Eye (tissue), 1 donor: ENCODE results near the gene PIP4K2B.
A peak's percentile ranks its signal among the peaks of the same experiment; 100 is the strongest.

ENCODE experiments used
- DNase-seq: peaks from one replicate; pipeline ENCODE4 v3.0.0-alpha.2; 2015

PIP4K2B gene

GRCh38 chr17:38777641-38778250 lies 21.6 kb downstream of the PIP4K2B start:
- no peak for DNase-seq

- DNase-seq: no peak
These were observed 26.1 kb downstream of the PIP4K2B start for GRCh38 chr17:38773258-38773657.

GRCh38 chr17:38768417-38768816 lies 30.9 kb downstream of the PIP4K2B start:
- no peak for DNase-seq

DNA sequence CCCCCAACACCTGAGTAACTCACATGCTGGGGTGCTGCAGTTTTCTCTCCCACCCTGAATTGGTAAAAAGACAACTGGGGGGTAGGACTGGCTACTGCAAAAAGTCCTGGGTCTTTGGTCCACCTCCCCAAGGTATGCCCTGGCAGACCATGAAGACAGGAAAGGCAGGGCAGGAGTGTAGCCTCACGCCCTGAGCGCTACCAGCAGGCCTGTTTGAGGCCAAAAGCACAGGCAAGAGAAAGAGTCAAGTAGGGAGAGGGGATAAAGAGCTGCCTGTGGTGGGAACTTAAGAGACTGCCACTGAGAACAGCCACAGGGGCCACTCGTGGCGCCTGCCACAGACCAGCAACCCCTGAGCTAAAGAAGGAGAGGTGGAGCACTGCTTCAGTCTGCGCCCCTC lies 33.0 kb downstream of the PIP4K2B start:
- DNase-seq: no peak

GRCh38 chr17:38762231-38762630 lies 37.1 kb downstream of the PIP4K2B start:
- no peak for DNase-seq

GRCh38 chr17:38761612-38762011 lies 37.7 kb downstream of the PIP4K2B start:
- DNase-seq: no peak

GRCh38 chr17:38753071-38753506 lies 46.3 kb downstream of the PIP4K2B start:
- DNase-seq: no peak

DNA sequence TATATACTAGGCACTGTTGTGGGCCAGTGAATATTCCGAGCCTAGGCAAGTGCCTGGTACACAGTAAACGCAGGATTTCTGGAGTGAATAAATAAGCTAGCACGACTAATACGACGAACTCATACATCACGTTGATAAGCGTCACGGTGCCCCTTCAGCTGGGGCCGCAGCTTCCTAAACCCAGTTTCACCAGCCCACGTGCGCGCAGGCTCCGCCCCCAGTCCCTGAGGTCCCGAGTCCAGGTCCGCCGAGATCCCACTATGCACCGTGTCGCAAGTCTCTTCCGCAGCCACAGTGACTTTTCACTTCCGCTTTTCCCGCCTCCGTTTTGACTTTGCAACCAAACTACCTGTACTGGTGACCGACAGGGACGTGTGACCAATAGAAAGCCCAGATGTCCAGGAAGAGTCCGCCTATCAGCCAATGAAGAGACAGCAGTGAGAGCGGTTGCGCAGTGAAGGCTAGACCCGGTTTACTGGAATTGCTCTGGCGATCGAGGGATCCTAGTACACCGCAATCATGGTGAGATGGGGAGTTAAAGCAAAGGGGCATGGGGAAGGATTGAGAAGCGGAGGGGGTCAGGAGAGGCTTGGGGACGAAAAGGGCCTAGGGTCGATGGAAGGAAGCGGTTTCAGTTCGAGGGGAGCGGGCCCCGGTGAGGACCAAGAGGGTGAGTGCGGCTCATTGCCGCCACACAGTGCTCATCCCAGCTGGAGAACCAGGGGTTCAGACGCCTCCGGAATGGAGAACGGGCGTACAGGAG lies 46.9 kb downstream of the PIP4K2B start, which contains the start of gene PSMB3:
PSMB3 (plus strand) TSS at position 434 of the 763 bp plus-strand sequence; CDS start at position 520, 86 bp downstream.
- DNase-seq: peak; percentile 99

DNA sequence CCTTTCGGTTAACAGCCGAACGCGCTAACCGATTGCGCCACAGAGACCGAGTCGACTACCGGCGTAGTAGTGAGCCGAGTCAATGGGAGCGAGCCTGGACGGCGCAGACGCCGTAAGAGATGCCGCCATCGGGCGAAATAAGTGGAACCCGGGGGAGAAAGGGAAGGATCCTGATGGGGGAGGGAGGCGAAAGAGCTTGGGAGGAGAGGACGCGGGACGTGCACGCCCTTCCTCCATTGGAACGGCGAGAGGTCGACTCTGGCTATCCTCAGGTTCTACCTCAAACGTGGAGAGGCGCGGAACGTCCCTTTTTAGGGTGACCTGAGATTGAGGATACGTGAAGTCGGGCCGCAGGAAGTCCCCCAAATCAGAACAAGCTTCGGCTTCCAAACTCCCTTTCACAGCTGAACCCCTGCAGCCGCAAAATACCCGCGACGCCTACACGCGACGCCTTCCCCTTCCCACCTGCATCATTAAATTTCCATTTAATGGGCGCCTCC lies 47.5 kb downstream of the PIP4K2B start:
- peak; percentile 97 for DNase-seq

DNA sequence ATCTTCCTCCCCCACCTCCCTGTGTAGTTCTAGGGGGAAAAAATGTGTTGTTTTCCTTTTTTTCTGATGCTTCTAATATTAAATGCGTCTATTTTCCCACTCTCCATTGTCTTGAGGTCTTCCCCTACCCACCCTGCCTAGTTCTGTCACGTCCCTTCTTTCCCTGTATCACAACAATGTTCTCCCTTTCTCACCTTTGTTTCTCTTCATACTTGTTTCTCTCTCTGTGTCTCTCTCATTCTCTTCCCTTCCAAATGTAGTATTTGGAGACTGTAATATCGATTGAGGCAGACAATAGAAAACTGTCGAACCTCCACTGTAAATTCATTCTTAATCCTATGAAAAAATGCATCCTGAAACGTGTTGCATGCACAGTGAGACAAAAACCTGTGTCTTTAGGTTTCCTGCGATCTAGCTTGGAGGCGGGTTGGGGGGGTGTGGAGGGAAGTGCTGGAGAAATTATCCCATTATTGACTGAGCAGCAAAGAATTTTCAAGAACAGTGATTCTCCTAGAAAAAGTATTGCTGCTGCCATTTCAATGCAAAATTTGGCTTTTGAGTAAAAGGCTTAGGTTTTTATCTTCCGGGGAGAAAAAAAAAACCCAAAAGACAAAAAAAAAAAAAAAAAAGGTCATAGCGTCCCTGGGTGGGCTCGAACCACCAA lies 48.1 kb downstream of the PIP4K2B start:
- DNase-seq: no peak

GRCh38 chr17:38750312-38751121 lies 48.8 kb downstream of the PIP4K2B start:
- peak; percentile 62 for DNase-seq

DNA sequence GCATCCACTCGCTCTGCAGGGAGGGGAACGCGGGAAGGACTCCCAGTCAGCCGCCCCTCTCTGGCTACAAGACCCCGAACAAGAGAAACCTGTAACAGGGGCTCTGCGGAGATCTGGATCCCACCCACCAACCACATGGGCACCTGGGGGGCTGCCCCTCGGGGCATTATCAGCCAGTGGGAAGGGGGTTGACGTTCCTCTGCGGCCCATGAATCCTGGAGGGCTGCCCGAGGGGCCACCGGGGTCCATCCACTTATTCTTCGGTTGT lies 49.4 kb downstream of the PIP4K2B start:
- DNase-seq: no peak

DNA sequence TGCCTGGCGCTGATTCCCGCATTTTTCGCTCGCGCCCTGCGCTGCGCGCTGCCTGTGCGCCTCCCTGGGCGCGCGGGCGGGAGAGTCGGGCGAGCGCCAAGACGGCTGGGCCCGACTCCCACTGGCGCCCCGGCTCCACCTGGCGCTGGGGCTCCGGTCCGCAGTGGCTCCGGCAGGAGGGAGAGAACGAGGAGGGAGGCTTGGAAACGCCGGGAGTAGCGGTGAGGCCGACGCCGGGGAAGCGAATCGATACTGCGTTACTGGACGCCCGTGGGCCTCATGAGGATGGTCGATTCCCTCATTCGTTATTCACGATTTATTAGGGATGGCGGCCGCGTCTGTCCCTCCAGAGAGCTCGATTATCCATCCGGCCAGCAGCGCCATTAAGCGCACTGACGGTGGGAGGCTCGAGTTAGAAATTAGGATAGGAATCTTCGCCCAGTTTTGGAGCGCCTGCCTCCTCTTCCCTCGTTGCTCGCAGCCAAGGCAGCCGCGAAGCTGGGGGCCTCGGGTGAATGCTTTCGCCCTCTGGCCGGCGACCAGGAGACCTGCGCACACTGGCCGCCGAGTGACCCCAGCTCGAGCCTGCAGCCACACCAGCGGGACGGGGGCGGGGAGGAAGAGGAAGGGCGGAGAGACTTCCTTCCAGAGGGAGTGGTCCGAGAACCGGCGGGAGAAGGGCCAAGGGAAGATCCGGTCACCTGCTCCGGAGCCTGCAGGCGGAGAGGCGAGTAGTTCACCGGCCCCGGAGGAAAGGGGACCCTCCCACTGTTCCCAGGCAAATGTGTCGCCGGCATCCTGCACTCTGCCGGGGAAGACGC lies 49.9 kb downstream of the PIP4K2B start:
- peak; percentile 92 for DNase-seq

DNA sequence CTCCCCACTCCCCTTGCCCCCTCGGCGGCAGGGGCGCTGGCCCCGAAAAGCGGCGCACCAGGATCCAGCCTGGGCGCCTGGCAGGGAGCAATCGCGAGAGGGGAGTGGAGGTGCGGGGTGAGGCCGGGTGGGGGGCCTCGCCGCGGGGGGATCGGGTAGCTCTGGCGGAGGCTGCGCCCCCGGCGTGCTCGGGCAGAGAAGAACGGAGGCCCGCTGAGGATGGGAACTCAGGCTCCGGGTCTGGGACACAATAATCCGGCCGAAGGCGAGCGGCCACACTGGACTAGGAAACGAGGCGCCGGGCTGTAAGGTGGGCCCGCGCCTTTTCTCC lies 50.5 kb downstream of the PIP4K2B start:
- no peak for DNase-seq

DNA sequence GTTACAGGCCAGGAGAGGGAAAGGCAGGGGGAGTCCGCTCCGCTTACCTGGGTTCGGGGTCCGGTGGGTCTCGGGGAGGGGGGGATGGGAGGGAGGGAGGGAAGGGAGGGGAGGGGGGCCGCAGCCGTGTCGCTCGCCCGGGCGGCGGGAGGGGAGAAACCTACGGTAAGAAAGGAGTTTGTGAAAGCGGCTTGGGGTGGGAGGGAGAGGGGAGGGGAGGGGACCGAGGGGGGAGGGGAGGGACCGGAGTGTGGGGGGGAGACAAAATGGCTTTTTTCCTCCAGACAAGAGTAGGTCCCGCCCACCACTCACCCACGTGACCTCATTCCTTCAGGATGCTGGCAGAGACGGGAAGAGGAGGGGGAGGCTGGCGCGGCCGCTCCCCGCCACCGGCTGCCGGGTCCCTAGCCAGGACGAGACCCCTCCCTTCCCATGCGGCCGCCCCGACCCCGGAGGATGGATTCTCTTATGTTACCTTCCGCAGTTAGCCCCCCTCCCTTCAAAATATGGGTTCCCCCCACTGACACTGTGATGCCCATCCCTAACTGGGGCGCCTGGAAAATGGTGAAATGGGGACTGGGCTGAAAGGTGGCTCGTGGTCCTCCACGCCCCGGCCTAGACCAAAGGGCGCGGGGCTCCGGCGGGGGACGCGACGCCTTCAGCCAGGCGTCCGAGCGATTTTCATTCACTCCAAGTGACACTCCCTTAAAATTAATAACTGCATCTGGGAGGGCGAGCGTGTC lies 51.0 kb downstream of the PIP4K2B start, which contains the start of gene PCGF2:
PCGF2 (minus strand) TSS at position 188 of the 743 bp plus-strand sequence. CDS start 7,934 bp downstream, outside the sequence.
- DNase-seq: peak; percentile 98

- DNase-seq: peak; percentile 78
These were observed 51.8 kb downstream of the PIP4K2B start for GRCh38 chr17:38747463-38748148.

GRCh38 chr17:38746849-38747462 lies 52.4 kb downstream of the PIP4K2B start:
- DNase-seq: no peak

GRCh38 chr17:38746004-38746848 lies 53.1 kb downstream of the PIP4K2B start:
- DNase-seq: peak; percentile 62

DNA sequence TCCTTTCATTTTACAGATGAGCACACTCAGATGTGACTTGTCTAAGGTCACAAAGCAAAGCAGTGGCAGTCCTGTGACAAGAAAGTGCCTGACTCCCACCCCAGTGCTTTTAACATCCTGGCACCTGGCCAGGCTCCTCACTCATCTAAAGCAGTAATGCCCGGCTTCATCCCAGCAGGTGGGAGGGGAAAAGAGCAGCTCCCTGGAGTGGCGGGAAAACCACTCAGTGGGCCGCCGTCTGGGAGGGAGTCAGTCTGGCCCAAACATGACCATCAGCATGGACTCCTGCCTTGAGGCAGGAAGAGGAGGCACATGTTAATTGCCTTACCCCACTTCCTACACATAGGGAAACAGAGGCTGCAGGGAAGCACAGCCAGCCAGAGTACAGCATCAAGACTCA lies 53.8 kb downstream of the PIP4K2B start:
- DNase-seq: no peak
